GM18519 (cell line): Measurements from ENCODE around the gene VASH2.
A peak's percentile ranks its signal among the peaks of the same experiment; 100 is the strongest.
"Not testable (repeated sequence)": the region's sequence is repeated elsewhere in the genome, so short reads cannot be mapped to it uniquely, and the experiment has no call there.

ENCODE experiments used
- ATAC-seq: cut with Tn5 transposase; IDR thresholded peaks from one replicate; pipeline ENCODE4 v1.9.1; 2021; ENCODE audit warnings: mild to moderate bottlenecking, moderate library complexity; ENCODE audit not compliant: unreplicated experiment, low FRiP score

Gene VASH2

DNA sequence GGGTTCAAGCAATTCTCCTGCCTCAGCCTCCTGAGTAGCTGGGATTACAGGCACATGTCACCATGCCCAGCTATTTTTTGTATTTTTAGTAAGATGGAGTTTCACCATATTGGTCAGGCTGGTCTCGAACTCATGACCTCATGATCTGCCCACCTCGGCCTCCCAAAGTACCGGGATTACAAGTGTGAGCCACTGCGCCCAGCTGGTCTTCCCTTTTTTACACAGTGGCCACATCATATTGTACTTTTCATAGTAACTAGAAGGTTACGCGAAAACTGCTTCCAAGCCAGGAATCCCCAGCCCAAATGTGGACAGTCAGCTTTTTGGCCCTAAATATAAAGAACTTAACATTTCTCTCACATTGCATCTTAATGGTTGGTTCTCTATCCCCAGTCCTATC is 4.2 kb downstream of the VASH2 start:
- ATAC-seq = no peak

DNA sequence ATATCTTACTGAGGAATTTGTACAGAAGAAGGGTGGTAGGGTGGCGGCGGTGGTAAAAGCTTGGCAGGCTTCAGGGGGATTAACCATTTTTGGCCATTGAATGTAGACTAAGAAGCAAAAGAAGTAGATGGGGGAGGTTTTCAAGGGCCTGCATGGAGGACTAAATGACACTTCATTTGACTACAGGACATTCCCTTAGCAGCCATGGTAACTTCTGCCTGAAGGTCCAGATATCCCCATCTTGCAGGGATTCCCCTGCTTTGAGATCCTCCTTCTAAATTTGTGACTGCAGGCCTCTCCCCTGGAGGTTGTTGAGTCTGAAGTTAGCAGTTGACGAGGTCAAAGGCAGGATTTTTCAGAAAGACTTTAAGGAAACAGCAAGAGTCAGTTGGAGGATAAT is 4.8 kb downstream of the VASH2 start:
- no peak for ATAC-seq

DNA sequence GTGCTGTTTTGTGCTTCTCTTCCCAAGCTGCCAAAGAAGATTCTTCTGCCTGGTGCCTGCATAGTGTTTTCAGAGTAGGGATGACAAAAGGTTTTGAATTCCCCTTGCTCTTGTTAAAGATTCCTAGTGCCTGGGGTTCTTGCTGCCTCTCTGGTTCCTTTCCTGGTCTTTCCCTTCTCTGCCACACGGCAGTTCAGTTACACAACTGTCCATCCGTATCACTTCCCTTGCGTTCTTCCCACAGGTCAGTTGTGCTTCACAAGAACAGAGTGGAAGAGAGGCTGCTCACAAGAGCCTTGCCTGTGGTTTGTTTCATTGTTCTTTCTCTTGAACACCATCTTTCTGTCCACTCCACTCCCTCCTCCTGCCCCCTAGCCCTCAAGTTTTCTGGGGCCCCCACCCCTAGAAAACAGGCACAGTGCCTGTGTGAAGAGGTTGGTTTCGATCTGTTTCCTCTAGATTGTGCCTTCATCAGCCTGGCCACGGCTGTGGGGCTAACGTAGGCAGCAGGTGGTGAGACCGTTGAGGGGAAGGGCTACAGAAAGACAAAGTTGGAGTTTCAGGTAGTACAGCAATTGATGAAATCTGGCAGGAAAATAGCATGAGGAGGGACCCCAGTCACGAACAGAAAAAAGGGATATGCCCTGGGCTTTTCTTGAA is 5.8 kb downstream of the VASH2 start:
- no peak for ATAC-seq

DNA sequence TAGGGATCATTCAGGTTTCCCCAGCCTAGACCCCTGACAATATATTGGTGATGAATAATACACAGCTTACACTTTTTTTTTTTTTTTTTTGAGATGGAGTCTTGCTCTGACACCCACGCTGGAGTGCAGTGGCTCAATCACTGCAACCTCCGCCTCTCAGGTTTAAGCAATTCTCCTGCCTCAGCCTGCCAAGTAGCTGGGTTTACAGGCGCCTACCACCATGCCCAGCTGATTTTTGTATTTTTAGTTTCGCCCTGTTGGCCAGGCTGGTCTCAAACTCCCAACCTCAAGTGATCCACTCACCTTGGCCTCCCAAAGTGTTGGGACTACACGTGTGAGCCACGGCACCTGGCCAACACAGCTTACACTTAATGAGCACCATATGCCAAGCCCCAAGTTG is 7.2 kb downstream of the VASH2 start:
- ATAC-seq = no peak

DNA sequence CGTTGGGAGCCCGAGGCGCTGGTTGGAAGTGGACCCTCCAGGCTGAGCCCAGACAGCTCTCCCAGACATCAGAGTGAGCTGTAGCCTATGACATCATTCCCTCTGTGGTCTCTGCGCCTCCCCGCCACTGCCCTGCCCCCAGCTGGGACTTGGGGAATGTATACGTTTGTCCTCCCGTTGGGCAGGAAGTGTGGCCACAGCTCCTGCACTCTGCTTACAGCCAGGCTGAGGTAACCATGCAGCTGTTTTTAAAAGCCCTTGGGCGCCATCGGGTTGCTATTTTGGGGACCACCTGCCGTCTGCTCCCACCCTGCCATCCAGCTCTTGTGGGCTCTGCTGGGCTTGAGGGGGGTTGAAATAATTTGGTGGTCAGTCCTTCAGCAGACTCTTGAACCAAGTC is 7.8 kb downstream of the VASH2 start:
- ATAC-seq = no peak

DNA sequence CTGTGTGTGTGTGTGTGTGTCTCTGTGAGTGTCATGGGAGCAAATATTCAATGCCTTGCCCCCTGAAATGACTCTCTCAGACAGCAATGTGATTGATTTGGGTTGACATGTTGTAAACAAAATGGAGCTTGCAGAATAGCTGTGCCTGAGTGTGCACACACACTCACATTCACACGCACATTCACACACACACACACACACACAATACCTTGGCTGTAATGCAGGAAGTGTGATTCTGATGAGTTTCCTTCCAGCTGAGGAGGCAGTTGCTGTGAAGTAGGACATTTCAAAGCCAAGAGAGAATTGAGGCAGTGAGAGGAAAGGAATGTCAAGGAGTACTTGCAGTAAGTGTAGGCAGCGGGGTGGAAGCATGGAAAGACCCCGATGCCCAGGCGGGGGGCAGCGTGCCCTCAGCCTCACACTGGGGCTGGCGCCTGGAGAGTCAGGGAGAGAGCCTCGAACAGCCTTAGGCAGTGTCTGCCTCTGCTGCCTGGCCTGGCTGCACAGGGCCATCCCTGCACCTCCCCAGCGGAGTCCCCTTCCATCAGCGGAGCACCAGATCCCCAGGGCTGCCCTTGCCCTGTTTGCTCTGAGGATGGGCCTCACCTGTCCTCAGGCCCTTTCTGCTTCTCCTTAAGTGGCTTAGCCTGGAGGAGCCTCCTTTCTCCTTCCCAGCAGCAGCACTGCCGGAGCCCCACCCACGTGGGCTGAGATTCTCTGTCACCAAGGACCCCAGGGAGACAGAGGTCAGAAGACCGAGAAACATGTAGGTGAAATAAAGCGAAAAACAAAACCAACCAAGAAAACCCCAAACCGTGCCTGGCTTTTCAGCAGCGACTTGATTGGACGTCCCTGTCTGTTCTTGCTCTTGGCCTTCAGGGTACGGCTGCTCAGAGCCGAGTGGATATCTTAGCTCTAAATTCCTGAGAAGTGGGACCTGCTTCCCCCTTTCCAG is 9.2 kb downstream of the VASH2 start:
- peak; percentile 83 for ATAC-seq

DNA sequence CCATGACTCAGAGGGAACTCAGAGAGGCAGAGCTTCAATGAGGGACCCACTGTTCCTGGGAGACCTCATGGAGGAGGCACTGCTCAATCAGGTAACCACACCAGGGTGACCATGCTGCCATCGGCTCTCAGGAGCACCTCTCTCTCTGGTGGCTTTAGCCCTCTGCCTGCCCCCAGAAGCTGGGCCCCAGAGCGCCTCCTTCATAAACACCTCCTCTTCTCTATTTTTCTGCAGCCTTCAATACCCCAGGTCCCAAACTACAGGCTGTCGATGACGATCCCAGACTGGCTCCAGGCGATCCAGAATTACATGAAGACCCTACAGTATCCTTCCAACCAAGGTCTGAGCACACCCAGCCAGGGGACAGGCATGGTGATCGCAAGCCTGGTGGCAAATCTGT is 10.6 kb downstream of the VASH2 start:
- no peak for ATAC-seq

DNA sequence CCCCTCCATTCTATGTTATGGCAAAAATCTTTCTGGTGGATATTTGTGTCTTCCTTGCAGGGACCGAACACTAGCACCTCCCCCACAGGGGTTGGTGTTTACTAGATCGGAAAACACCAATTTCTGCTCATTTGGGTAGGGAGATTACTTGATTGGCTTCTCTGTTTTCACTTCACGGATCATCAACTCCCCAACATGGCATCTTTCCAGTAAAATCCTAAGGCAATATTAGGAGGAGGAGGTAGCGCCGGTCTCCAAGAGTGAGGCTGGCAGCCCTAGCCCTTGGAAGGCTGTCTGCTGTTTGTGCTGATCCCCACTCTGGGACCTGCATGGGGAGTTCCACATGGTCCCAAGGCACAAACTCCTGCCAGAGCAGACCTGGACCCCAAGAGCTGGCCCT is 12.2 kb downstream of the VASH2 start:
- no peak for ATAC-seq

DNA sequence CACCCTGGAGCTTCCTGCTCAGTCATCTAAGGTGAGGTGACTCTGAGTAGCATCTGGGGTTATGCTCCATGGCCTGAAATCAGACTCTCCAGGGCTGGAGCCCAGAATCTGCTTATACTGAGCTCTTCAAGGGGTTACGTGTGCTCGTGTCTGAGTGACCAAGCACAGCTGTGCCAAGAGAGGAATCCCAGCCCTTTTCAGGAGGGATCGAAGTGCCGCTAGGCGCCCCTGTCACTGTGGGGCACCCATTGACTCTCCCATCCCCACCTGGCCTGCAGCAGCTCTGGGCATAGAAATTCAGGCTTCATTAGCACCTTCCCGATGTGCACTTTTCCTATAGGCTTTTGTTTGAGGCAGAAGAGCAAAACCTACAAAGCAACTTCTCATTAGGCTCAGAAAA is 13.8 kb downstream of the VASH2 start:
- no peak for ATAC-seq

DNA sequence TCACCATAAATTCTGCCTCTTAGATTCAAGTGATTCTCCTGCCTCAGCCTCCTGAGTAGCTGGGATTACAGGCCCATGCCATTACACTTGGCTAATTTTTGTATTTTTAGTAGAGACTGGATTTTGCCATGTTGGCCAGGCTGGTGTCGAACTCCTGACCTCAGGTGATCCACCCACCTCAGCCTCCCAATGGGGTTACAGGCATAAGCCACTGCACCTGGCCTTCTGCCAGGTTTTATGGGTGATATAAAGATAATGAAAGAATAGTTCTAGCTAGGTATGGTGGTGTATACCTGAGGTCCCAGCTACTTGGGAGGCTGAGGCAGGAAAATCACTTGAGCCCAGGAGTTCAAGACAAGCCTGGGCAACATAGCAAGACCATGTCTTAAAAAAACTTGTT is 14.7 kb downstream of the VASH2 start:
- ATAC-seq = not testable (repeated sequence)

DNA sequence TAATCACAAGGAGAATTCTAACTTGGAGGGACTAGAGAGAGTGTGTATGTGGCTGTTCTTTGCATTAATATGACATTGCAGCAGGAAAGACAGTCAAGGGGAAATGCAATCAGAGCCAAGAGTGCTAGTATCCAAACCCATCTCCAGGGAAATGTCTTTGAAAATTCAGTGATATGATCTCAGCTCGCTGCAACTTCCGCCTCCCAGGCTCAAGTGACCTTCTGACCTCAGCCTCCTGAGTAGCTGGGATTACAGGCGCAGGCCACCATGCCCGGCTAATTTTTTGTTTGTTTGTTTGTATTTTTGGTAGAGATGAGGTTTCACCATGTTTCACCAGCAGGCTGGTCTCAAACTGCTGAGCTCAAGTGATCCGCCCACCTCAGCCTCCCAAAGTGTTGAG is 16.3 kb downstream of the VASH2 start:
- no peak for ATAC-seq

DNA sequence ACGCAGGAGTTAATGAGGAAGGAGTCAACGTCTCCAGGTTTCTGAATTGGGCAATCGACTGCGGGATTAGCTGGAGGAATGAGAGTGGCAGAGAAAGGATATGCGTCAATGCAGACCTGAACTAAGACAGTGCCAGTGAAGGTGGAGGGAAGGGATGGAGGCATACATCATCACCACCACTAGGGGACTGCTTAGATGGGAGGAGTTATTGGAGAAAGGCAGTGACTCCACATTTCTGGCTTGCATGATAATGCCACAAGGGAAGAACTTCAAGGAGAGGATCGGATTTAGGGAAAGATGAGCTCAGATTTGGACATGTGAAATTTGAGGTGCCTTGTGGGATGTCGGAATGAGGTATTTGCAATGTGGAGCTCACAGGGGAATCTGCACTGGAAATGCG is 17.5 kb downstream of the VASH2 start:
- peak; percentile 52 for ATAC-seq

DNA sequence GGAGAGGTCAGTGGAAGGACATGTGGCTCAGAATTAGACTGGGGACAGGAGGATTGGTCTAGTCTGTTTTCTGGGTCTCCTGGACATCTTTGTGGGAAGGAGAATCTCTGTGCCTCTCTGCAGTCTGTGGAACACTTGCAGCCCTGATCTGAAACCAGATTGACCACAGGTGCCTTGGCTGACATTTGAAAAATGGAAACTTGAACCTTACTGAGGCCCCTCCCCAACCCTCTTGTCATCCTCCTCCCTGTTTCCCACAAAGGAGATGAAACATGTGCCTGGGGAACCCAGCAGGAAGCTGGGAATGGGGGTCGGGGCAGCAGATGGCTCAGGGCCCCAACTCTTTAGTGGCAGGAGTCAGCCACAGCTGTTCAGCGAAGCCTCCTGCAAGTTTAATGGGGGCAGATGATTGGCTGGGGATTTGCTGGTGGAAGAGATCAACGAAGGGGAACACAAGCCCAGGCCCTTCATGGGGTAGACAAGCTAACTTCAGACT is 18.1 kb downstream of the VASH2 start:
- no peak for ATAC-seq

DNA sequence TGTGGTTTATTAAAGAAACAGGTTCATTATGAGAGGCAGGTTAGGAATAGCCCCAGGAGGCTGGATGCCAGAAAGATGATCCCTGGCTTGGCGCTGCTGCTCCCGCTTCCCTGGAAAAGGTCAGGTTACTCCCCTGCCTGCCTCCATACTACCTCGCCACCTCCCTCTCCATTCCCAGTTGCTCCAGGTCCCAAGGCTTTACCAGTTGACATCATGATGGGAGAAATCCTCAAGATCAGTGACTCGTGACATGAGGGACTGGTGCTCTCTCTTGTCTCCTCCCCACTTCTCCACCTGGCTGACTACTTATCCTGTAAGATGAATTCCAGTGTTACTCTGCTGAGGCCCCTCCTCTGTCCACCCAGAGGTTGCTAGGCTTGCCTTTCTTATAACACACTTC is 19.7 kb downstream of the VASH2 start:
- no peak for ATAC-seq

DNA sequence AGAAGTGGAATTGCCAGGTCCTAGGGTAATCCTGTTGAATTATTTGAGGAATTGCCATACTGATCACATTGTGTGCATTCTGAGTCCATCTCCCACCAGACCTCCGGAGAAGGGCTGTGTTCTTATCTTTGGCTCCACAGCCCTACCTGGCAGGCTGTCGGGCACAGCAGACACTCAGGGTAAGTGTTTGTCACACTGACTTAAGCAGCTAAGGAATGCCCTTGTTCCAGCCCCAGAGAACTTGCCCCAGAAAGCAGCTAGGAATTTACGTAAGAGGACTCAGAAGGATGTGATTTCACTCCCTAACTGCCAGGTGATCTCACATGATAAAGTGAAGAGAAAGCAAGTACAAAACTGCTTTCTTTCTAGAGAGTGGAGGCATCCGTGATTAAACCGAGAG is 21.0 kb downstream of the VASH2 start:
- no peak for ATAC-seq

DNA sequence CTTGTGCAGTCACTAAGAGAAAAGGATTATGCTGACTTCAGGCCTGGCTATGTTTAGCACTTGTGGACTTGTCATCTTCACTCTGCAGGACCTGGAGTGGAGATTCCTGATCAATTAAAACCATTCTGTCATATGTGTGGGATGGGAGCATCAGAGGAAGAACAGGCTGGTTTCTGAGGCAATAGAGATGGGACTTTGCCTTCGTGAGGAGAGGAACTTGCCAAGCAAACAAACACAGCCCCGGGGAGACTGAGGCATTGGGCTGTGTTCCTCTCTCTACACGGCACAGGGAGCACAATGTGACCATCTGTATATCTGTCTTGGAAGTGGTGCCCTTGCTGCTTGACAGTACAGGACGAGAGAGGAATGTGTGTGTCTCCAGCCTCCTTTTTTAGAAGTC is 23.1 kb downstream of the VASH2 start:
- ATAC-seq = no peak

DNA sequence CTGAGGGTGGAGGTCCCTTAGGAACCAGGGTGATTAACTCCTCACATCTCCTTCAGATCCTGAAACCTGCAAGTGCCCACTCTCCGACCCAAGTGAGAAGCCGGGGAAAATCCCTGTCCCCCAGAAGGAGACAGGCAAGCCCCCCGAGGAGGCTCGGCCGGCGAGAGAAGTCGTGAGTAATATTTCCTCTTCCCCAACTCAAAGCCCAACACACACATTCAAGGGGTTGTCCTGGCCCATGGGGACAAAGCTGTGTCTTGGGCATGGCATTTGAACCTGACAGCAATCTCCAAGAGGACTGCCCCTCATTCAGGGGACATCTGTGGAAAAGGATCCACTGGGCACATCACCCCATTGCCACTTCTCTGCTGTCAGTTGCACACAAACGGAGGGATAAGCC is 23.6 kb downstream of the VASH2 start:
- no peak for ATAC-seq

DNA sequence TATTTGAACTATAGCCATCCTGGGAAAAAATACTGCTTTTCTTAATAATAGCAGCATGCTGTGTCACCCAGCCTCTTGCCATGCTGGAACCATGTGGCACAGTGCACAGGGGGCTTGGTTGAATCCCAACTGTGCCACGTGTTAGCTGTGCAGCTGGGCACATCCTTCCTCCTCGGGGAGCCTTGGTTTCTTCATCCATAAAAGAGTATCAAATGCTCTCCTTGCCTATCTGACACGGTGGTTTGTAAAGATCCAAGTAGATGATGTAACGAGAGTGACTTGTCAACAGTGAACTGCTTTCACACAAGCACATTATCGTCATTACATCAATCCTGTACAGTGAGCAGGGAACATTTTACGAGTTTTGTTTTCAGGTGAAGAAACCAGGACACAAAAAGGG is 24.4 kb downstream of the VASH2 start:
- ATAC-seq = no peak

DNA sequence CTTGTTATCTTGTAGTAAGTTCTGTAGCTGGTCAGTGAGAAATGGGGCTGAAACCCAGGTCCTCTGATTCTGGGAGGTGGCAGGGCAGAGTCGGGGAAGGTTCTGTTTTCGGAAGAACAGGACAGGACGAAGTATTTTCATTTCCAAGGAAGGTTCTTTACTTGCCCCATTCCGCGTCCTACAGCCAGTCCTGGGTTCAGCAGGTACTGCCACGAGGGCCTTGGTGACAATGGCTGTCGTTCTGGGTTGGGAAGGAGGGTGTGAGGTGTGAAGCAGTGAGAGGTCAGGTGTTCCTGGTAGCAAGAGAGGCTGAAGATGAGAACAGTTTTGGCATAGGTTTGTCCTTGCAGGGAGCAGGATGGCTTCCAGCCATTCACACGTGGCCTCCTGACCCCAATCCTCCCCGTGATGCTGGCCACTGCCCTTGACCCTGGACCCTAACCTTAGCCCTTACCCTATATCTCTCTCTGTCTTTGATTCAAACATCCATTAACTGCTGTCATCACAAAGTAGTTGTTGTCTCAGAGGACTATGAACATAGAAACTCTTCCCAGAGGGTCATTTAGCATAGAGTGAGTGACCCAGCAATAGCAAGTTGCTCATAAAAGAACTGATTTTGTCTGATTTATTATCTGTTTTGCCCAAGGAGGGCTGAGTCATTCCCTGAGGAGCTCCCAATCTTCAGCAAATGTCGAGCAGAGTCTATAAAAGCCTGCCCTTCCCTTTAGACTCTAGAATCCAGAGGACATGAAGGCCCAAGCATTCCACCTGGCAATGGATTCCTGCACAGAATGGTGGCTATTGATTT is 25.0 kb downstream of the VASH2 start:
- ATAC-seq = no peak

DNA sequence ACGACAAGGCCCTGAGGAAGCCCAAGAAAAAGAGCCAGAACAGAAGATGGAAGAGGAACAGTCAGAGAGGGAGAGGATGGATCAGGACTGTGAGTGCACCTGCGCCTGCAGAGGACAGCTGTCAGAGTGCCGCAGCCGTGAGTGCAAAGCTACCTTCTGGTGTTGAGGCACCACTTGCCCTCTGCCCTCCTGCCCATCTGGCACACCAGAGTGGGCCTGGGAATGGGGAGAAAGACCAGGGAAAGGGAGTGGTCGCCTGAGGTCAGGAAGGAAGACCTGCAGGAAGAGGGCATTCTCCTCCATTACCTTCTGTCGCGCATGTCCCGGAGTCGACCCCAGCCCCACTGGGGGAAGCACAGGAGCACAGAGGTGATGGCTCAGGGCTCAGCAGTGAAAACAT is 26.2 kb downstream of the VASH2 start:
- ATAC-seq = no peak
